Hippocampal formation (tissue), 2 donors: ENCODE data around the gene PACC1.

Experiments used
- DNase-seq, 2 donors: peaks; one replicate each; lab custom pipeline; 2025; lab: John Stamatoyannopoulos, UW

The PACC1 gene

DNA sequence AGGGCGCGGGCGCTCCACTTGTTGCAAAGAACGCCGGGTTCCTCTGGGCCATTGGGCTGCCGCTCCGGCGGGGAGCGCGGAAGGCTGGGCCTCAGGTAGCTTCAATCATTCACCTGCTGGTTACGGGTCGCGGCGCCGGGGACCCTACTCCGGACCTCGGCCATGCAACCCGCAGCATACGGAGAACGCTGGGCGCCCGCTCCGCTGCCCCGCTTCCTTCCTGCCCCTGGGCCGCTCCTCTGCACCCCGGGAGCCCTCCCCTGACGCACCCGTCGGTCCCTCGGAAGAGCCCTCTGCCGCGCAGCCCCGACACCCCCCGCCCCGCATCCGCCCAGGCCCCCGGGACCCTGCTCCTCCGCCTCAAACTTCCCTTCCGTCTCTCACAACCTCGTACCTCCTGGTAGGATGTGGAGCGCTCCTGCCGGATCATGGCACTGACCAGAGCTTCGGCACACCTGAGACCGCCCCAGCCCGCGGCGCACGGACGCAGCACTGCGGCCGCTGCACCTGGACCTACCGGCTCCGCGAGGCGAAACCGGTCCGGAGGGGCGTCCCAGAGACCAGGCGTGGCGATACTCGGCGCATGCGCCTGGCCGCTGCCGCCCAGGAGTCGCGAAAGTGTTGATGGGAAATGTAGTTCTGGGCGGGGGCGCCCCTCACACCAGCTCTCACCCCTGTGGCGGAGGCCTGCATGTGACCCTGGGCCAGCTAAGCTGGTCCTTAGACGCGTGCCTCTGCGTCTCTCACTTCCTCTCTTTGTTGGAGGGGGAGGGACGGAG is at the start of gene PACC1:
Gene PACC1, minus strand, starts transcription at position 559 of the 779 bp plus-strand sequence. Its CDS starts 129 bp downstream, at position 430.
- peak; percentile 74 to 85 for DNase-seq

DNA sequence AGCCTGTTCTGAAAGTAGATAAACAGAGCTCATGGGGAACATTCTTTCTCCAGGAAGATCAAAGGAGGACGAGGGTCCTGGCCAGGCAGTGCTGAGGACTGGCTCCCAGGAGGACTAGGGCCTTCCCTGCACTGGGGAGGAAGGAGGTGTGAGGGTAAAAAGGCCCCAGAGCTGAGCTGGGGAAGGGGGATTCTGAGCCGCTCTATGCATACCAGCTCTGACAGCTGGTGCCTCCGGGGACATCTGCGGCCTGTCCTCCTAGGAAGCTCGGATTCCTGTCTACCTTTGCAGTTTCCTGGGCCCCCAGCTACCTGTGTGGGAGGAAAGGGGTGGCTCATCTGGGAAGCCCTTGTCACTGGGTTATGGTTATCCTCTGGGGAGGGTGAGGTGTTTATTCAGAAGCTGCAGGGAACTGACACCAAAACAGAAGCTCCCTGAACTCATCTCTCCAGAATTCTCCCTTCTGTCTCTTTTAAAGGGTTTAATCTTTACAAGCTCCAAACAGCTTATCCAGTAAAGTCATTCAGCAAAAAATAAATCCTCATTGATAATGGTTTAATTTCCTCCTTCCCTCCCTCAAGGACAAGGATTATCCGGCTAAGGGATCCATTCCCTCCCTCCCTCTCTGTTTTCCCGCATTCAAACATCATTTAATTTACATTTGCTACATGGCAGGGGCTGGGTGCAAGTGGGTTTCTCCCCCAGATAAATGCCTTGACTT is 49.0 kb upstream of the PACC1 start:
- no peak for DNase-seq

- DNase-seq: peak; percentile 29 to 53
These were observed 47.4 kb upstream of the PACC1 start for GRCh38 chr1:212461916-212462660.

DNA sequence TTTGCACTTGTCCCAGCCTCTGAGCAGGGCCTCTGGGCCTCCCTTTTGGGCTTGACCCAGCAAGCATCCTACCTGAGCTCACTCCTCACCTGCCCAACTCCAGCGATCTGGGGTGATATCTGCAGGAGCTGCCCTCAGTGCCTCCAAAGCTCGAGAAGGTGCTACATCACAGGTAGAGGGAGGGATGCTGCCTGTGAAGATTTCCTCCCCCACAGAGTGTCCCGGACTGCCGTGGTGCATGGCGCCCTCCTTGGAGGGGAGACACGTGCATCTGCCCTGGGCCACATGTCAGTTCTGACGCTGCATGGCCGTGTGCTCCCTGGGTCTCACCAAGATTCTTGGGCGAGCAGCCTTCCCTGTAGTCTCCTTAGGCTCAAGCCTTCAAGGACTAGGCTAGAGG is 45.7 kb upstream of the PACC1 start:
- no peak for DNase-seq

DNA sequence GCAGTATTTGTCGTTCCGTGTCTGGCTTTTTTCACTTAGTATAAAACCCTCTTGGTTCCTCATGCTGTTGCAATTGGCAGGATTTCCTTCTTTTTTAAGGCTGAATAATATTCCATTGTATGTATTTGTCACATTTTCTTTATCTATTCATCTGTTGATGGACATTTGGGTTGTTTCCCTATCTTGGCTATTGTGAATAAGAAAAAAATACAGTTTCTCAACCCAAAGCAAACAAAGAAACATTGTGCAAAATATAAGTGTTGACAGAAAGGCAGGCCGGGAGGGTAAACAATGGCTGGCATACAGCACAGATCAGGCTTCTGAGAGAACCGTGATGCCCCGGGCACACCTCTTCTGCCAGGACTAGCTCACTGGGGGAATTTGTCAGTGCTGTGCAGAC is 45.0 kb upstream of the PACC1 start:
- DNase-seq: peak; percentile 75 to 92

DNA sequence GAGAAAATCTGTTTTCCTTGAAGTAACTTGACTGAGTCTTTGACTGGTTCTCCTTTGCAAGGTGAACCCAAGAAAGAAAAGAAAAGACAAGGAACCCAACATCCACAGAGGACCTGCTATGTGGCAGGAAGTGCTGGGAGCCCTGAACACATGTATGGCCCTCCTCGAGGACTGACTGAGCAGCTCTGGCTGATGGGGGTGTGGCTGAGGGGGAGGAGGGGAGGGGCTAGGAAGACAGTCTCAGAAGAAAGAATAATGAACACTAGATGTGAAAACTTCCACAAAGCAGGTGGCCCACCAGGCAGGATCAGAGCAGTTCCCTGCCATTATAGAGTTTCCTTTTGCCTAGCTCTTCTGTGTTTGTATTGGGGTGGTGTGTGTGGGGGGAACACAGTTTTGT is 44.1 kb upstream of the PACC1 start:
- no peak for DNase-seq

DNA sequence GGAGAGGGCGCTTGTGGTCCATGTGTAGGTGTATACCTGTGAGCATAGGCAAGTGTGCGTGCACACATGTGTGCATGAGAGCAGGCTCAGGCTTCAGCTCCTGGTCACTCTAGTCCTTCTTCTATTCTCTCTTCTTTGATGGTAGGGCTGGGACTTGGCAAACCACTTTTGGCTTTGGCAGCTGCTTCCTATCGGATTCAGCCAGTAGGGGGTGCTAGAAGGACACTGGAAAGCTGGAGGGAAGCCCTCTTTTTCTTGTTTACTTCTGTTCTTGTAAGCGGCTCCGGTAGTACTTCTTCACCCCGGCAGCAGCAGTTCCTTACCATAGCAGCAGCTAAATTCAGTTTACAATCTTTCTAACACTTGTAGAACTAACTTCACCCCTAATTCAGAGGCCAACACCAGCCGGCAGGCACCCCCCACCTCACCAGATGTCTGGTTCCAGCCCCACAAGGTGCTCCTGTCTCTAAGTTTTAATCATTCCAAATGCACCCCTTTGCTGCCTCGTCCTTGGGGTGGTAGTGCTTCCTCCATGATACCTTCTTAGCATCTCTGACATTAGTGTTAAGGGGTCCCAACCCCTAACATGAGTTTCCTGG is 43.2 kb upstream of the PACC1 start:
- DNase-seq: peak in 1 of 2 donors; percentile 39

DNA sequence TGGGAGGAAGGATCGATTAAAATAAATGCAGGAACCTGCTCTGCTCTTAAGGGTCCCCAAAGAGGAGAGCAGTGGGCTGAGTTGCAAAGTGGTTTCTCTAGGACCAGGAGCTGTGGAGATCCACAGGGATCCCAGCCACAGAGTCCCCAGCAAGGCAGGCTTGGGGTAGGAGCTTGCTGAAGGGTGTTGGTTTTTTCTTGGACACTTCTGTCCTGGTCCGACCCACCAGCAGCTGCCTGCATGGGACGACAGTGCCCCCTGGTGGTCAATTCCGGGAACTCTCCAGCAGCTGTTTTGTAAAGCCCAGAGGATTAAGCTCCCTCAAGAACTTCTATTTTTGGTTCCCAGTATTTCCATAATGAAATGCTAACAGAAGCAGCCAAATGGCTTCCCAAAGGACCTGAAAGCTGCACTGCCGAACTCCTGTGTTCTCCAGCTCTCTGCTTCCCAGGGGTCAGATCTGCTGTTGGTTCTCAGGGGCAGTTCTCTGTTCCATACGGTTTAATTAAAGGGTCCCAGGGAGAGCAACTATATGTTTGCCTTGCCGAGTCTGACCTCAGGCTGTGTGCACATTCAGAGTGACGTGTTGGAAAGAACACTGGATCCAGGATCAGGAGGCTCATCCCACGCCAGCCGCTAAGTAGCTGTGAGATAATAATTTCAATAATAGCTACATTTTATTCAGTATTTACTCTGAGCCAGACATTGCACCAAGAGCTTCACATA is 41.3 kb upstream of the PACC1 start:
- DNase-seq: peak; percentile 86 to 90

DNA sequence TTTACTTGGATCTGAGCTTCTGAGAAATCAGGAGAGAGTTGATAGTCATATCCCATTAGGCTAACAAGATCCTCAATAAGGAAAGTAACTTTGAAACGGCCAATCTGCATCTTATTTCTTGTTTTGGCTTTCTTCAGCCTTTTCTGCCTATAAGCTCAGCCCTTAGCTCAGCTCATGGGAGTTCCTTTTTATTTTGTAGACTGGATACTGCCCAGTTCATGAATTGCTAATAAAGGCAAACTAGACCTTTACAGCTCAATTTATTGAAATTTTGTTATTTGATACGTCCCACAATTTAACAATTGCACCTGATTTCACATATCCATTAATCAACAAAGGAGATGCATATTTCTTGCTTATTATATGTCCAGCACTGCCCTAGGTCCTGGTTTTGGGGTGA is 40.7 kb upstream of the PACC1 start:
- no peak for DNase-seq

DNA sequence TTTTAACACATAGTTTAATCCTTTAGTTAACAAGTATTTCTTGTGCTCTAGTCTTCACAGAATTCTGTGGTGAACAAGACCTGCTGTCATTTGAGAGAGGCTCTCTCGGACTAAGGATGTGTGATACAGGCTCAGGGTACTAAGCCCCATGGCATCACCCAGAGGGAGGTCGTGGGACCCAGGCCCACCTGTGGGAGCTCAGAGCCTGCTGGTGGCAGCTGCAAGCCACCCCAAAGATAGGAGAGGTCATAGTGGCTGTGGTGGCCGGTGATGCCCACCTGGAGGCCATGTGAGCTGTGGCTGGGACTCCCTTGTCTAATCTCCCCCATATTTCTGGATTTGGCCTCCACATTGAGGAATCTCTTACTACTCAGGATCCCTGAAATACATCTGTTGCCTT is 40.1 kb upstream of the PACC1 start:
- DNase-seq: no peak

DNA sequence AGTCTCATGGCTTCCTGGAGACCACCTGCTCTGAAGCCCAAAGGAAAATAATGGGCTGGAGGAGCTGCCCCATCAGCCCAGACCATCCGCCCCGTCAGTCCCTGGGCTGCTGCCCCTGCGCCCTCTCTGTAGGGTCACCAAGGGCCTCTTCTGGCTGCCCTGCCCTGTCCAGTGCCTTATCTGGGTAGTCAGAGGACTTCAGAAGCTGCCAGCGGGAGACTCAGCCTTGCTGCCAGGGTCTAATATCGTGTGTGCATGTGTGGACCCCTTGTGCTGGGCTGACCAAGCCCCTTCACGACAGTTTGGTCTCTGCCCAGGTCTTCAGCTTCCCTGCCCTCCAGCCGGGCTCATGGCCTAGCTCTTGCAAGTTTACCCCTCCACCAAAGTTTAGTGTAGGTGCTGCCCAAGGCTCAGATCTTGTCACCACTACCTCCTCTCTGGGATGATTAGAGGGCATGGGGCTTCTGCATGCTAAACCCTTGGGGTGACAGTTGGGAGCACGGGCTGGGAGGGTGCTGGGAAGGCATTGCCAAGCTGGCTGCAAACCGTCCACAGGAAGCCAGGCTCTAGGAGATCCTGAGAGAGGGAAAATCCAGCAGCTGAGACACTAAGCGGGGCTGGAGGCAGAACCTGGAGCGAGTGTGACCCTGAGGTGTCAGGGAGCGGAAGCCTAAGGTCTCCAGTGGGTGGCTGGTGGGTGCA is 38.6 kb upstream of the PACC1 start:
- peak in 1 of 2 donors; percentile 27 for DNase-seq

- peak; percentile 26 to 27 for DNase-seq
These were observed 37.9 kb upstream of the PACC1 start for GRCh38 chr1:212452323-212453155.

GRCh38 chr1:212451416-212452322 is 37.0 kb upstream of the PACC1 start:
- DNase-seq: no peak

GRCh38 chr1:212450331-212450881 is 35.7 kb upstream of the PACC1 start:
- no peak for DNase-seq

GRCh38 chr1:212447478-212447877 is 32.8 kb upstream of the PACC1 start:
- DNase-seq: no peak

DNA sequence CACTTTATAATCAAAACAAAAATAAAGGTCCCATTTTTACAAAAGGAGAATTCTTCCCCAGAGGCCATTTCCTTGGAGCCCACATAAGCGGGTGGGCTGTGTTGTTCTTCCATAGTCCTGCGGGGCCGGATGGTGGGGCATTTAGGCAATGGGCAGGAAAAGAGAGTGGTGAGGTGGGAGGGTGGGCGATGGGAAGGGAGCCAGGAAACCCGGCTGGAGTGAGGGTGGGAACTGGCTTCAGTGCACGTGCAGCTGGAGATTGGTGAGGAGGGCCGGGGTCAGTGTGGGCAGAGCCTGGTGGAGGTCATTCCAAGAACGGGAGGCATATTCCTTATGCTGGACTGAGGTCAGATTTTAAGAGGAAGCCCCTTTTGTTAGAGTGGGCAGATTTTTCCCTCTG is 31.6 kb upstream of the PACC1 start:
- no peak for DNase-seq

GRCh38 chr1:212442408-212442807 is 27.7 kb upstream of the PACC1 start:
- no peak for DNase-seq

DNA sequence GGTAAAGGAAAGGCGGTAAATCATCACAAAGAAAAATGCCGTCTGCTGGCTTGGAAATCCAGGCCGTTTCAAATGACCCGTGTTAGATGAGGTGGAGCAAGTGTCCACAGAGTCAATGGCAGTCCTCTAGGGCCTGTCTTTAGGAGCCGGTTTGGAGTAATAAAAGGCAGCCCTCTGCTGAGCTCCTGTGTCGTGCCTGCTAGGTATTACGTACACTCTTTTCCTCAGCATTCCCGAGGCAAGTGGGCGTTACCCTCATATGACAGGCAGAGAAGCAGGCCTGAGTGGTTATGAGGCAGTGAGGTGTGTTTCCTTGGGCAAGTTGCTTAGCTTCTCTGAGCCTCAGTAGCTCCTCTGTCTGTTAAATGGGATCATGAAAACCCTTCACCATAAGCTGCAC is 25.7 kb upstream of the PACC1 start:
- no peak for DNase-seq

GRCh38 chr1:212438831-212439237 is 24.1 kb upstream of the PACC1 start:
- DNase-seq: no peak
